Superior temporal gyrus (tissue), 1 donor: ENCODE data around the gene ATP2A1.

Experiments
- DNase-seq: peaks from one replicate; pipeline ENCODE4 v3.0.0-alpha.2; 2016; ENCODE audit errors: extremely low spot score

The ATP2A1 gene

DNA sequence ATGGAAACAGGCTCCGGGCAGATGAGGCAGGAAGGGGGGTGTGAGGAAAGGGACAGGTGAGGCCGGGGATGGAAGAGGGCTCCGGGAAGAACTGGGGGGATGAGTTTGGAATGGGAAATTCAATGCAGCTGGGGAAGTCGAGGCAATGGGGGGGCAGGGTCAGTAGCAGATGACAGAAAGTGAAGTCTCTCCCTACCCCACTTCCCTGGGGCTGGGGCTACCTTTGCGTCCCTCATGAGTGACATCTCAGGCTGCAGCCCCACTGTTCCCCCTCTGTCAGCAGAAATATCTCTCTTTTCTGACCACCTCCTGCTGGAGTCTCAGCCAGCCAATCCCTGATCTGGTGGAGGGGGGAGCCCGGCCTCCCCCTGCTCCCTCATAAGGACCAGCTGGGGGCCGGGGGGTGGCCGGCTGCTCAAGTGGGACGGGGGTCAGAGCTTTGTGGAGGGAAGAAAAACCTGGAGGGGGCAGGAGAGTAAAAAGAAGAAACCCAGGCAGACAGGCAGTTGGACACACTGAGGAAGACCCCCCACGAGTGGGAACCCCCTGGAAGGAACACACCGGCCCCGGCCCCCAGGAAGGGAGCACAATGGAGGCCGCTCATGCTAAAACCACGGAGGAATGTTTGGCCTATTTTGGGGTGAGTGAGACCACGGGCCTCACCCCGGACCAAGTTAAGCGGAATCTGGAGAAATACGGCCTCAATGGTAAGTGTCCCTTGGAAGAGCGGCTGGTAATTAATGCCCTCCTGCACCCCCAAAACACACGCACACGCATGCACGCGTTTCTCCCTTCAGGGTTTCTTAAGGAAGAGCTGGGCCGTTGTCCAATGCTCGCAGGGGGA is at the start of gene ATP2A1:
ATP2A1 (plus strand) TSS at position 406 of the 844 bp plus-strand sequence; CDS start at position 590, 184 bp downstream.
- DNase-seq, result no peak

DNA sequence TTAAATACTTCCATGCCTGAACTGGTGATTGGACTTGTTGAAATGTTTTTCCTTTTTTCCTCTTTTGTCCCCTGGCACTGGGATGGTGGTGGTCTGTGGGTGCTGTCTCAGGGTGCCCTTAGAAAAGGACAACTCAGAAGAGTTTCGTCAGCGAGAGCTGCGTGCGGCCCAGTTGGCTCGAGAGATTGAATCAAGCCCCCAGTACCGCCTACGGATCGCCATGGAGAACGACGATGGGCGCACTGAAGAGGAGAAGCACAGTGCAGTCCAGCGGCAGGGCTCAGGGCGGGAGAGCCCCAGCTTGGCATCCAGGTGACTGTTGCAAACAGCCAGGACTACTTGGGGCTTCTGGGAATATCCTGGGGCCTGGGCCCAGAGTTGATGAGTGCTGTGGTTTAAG is 48.5 kb upstream of the ATP2A1 start:
- no peak for DNase-seq

DNA sequence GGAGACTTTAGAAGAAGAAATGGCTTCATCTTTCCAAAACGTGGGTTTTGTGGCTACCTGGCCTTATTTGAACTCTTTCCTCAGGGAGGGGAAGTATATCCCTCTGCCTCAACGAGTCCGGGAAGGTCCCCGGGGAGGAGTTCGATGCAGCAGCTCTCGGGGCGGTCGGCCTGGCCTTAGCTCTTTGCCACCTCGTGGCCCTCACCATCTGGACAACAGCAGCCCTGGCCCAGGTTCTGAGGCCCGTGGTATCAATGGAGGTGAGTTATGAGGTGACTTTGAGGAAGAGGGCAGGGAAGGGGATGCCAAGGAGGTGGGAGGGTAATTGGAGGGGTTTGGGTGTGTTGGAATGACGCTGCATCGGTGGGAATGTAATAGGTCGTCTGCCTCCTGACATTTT is 47.8 kb upstream of the ATP2A1 start:
- DNase-seq, result no peak

DNA sequence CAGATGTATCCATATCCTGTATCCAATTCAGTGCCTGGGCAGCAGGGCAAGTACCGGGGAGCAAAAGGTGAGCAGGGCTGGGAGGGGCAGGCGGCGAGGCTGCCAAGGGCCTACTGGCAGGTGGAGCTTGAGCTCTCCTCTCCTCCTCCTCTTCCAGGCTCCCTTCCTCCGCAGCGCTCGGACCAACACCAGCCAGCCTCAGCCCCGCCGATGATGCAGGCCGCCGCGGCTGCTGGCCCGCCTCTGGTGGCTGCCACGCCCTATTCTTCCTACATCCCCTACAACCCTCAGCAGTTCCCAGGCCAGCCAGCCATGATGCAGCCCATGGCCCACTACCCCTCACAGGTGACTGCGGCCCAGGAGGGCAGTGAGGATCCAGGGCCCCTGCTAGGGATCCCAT is 43.9 kb upstream of the ATP2A1 start:
- DNase-seq, result no peak

DNA sequence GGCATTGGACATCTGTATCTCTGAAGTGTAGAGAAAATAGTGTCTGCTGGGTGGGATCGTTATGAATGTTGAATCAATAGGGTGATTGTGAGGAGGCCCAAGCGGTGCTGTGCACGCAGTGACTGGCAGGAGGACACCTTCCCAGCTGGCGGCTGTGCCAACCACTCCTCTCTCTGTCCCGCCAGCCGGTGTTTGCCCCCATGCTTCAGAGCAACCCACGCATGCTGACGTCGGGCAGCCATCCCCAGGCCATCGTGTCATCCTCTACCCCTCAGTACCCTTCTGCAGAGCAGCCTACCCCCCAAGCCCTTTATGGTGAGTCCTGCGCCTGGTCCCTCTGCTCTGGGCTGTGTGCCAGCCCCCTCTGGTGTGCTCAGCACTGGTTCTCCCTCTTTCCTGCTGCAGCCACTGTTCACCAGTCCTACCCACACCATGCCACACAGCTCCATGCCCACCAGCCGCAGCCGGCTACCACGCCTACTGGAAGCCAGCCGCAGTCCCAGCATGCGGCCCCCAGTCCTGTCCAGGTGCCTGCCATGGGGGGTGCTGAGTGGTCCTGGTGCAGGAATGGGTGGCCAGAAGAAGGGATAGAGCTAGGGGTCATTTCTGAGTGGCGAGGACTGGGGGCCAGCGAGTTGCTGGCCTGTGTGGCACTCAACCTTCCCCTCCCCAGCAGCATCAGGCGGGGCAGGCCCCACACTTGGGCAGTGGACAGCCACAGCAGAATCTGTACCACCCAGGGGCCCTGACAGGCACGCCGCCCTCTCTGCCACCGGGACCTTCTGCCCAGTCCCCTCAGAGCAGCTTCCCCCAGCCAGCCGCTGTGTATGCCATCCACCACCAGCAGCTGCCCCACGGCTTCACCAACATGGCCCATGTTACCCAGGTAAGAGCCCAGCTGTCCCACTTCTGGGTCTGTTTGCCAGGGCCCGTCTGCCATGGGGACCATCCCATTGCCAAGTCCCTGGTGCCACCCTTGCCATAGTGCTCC is 43.1 kb upstream of the ATP2A1 start:
- DNase-seq, result no peak

DNA sequence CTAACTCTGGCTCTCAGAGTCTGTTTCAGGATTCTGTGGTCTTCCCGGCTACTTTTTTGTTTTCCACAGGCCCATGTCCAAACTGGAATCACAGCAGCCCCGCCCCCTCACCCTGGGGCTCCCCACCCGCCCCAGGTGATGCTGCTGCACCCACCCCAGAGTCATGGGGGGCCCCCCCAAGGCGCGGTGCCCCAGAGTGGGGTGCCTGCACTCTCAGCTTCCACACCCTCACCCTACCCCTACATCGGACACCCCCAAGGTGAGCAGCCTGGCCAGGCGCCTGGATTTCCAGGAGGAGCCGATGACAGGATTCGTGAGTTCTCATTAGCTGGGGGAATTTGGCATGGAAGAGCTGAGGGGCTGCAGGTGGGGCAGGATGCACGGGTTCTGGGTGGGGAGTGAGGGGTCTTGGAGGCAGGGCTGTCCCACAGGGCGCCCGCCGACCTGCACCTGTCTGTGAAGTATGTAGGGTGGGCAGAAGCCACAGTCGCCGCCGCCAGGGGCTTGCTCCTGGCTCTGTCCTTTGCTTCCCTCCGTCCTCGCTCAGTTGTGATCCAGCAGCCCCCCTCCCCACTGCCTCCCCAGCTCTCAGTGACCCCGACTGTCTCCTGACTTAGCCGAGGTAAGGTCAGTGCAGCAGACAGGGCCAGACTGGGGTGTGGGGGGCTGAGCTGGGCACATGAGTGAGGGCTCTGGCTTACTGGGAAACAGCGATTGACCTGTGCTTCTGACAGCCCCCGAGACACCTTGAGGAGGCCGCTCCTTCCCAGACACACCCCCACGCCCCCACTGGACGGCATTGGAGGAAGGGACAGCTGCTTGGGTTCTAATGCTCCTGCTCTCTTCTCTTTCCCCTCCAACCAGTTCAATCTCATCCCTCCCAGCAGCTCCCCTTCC is 42.2 kb upstream of the ATP2A1 start:
- no peak for DNase-seq

DNA sequence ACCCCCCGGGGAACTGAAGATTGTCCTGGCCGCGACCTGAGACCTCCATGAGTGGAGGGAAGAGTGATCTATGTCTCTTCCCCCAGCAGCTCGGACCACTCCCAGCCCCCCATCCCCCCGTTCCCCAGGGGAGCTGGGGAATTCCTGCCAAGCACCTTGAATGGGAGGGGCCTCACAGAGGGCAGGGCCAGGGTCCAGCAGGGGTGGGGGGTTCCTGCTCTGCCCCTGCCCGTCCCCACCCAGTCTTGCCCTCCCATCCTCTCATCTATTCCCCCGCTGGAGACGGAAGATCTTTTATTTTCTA is 41.6 kb upstream of the ATP2A1 start:
- DNase-seq, result no peak

DNA sequence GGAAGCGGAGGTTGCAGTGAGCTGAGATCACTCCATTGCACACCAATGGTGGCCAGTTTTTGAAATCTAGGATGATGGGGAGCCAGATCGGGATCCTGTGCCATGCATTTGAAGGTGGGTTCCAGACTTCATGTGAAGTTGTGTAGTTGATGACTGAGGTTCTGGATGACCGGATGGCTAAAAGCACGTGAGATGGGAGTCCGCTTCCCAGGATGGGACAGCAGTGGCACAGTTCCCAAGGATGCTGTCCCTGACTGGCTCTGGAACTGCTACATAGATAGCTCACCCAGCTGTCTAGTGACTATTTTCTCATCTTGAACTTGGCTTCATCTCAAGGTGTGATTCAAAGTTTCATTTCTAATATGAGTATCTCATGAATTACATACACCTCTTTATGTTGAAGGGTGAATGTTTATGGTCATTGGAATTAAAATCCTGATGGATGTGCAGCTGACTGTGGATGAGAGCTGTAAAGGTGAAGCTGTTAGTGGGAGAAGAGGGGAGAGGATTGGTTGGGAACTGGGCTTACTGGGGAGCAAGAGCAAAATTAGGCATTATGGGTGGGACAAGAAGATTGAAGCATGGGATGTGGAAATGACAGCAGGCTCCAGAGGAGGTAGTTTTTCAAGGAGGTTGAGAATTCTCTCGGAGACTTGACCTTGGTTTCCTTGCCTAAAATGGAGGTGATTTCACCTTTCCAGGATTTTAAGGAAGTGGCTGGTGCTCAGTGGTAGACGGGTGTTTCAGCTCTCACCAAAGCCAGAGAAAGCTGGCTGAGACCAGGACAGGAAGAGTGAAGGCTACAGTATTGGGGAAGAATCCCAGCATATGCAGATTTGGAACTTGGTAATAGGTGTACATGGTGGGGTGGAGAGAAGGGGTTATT is 40.4 kb upstream of the ATP2A1 start:
- DNase-seq, result no peak

DNA sequence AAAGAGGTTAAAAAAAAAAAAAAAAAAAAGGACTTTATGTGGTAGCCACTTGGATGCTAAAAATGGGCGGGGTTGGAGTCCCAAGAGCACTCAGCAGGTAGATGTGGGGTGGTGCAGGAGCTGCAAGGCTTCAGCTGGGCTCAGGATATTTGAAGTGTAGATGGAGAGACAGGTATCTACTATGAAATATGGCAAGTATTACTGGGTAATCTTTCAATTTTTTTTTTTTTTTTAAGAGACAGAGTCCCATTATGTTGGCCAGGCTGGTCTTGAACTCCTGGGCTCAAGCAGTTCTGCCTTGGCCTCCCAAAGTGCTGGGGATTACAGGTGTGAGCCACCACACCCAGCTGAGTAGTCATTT is 39.8 kb upstream of the ATP2A1 start:
- DNase-seq, result no peak

DNA sequence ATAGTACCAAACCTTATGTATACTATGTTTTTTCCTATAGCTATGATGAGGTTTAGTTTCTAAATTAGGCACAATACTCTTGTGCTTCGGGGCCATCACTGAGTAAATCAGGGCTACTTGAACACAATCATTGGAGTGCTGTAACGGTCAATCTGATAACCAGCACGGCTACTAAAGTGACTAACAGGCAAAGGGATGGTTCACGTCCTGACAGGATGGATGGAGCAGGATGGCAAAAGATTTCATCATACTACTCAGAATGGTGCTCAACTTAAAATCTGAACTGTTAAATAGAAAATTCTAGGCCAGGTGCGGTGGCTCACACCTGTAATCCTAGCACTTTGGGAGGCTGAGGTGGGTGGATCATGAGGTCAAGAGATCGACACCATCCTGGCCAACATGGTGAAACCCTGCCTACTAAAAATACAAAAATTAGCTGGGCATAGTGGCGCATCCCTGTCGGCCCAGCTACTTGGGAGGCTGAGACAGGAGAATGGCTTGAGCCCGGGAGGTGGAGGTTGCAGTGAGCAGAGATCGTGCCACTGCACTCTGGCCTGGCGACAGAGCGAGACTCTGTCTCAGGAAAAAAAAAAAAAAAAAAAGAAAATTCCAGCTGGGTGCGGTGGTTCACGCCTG is 39.2 kb upstream of the ATP2A1 start:
- no peak for DNase-seq

DNA sequence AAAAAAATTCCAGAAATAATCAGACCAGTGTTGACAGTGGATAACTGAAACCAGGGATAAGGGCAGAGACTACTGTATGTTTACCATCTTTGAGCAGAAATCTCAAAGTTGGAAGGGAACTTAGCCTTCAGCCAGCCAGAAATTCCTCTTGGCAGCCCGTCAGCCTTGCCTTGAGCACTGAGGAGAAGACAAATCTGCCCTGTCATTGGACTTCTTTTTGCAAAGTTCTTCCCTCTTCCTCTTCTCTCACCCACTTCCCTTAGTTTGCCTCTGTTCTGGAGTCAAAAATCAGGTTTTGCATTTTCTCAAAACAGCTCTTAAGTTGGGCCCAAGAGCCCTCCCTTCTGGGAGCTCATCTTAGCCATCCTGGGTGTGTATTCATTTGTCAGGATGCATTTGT is 38.4 kb upstream of the ATP2A1 start:
- DNase-seq, result no peak

DNA sequence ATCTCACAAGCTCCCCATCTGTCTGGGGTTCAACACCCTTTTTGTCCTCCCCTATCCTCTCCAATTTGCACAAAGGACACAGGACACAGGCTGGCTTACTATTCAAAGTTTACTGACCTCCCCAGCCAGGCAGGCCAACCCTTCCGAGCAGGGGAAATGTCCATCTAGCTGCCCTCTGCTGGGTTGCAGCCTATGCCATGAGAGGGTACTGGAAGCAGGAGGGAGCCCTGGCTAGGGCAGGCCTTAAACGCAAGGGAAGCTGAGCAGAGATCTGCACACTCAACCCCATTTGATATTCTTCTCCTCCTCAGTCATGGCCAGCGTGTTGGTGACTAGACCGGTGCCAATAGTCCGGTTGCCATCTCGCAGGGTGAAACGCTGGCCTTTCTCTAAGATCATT is 35.6 kb upstream of the ATP2A1 start:
- no peak for DNase-seq

DNA sequence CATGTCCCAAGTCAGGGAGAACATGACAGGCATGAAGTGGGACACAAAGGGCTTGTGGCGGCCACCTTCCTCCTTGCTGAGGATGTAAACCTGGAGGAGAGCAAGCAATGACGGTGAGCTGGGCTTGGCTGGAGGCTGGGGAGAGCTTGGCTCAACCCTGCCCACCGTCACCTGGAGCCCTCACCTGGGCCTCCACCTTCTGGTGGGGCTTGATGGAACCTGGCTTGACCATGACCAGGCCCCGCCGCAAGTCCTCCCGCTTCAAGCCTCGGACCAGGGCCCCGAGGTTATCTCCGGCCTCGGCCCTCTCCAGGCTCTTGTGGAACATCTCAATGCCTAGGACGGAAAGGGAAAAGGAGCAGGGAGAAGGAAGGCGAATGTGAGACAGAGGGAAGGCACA is 34.5 kb upstream of the ATP2A1 start:
- DNase-seq, result no peak

DNA sequence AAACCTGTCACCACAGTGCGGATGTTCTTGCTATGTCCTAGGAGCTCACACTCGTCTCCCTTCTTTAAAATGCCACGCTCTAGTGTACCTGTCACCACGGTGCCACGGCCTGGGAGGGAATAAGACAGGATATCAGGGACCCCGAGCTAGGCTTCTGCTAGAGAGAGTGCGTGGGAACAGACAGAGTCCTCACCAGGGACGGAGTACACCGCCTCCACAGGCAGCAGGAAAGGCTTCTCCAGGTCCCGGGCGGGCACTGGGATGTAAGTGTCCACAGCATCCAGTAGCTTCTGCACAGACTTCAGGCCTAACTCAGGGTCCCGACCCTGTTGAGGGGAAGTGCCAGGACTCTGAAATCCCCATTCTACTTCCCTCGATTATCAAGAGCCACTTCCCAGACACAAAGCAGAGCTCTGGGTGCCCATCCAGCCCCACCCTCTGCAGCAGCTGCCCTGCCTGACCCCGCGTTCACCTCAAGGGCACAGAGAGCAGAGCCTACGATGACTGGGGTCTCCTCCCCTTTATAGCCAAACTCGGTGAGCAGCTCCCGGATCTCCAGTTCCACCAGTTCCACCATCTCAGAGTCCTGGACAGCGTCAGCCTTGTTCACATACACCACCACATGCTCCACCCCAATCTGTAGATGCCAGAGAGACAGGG is 33.9 kb upstream of the ATP2A1 start:
- no peak for DNase-seq

DNA sequence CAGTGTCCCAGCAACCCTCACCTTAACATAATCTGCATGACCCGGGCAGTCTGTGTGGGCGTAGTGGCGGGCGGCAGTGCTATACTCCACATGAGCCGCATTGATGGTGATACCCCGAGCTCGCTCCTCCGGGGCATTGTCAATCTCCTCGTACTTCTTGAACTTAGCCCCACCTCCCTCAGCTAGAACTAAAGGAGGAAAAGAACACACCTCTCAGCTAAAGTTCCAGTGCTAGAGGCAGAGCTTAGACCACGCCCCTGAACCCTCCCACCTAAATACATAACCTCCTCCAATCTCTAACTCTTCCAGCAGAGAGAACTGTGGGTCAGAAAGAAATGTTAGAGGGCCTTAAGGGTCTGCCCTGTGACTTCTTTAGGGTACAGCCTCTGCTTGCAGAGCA is 33.0 kb upstream of the ATP2A1 start:
- no peak for DNase-seq

DNA sequence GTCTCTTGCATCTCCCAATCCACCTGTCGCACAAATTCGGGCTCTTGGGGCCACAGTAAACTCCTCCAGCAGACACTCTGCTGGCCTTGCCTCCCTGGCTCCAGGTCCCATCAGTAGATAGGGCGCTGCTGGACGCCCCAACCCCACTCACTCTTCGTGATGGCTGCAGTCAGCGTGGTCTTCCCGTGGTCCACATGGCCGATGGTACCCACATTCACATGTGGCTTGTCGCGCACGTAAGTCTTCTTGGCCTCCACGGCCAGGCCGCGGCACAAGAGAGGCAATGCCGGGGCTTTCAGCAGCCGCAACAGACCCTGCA is 32.6 kb upstream of the ATP2A1 start:
- DNase-seq, result no peak

DNA sequence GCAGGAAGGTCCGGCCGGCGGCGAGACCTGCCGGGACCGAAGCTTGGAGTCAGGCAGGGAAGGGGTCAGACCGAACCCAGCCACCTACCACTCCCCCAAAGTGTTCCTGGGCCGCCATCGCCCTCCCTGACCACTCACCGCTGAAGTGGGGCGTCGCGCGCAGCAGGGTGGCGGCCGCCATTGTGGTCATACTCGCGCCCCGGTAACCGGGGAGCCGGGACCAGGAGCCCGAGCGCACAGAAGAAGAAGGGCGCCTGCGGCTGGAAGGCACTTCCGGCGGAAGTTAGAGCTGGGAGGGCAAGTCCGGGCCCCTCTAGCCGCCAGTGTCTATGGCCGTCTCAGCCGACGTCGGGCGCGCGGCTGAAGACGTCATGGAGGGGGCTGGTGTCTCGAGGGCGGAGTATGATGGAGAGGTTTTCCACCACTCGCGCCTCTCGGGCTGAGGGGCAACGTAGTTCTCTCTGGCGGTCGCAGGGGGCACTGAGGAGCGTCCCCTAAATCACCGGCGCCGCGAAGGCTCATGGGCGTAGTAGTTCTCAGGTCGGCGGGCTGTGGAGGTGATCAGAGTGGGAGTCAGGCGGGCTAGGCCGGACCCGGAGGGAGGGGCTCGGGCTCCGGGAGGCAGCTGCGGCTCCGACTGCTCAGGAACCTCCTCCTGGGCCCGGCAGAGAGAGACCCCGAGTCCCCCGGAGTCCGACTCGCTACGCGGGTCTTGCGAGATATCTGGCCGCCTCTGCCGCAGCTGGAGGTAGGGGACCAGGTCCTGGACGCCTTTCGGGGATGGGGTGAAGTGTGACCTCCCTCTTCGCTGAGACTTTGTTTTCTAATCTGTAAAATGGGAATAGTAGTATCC is 32.0 kb upstream of the ATP2A1 start, which contains the start of gene TUFM:
TUFM (minus strand) TSS at position 269 of the 853 bp plus-strand sequence; CDS start at position 190, 79 bp downstream.
- DNase-seq, result peak; percentile 99

DNA sequence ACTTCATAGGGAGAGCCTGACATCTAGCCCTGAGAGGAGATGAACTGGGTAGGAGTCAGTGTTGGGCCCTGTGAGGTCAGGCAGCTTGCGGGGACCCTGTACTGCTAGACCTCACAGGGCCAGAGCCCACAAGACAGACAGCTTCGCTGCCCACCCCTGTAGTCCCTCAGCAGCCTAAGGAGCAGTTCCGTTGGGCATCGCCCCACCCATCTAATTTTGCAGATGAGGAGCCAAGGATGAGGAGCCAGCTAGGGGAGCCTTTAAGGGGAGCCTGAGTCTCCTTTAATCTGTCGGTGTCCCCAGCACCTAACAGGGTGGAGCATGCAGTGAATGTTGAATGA is 31.4 kb upstream of the ATP2A1 start:
- DNase-seq, result no peak

DNA sequence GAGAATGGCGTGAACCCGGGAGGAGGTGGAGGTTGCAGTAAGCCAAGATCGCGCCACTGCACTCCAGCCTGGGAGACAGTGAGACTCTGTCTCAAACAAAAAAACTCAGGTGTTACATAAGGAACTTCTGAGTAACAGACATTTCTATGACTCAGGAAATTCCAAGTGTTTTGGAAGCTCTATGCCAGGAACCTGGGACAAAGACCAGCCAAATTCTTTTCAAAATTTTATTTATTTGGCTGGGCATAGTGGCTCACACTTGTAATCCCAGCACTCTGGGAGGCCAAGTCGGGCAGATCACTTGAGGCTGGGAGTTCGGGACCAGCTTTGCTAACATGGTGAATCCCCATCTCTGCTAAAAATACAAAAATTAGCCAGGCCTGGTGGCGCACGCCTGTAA is 19.9 kb upstream of the ATP2A1 start:
- no peak for DNase-seq
